ENCODE data around the gene TMEM185B.
"Not testable (repeated sequence)": the region's sequence is repeated elsewhere in the genome, so short reads cannot be mapped to it uniquely, and the experiment has no call there.

Gene TMEM185B

DNA sequence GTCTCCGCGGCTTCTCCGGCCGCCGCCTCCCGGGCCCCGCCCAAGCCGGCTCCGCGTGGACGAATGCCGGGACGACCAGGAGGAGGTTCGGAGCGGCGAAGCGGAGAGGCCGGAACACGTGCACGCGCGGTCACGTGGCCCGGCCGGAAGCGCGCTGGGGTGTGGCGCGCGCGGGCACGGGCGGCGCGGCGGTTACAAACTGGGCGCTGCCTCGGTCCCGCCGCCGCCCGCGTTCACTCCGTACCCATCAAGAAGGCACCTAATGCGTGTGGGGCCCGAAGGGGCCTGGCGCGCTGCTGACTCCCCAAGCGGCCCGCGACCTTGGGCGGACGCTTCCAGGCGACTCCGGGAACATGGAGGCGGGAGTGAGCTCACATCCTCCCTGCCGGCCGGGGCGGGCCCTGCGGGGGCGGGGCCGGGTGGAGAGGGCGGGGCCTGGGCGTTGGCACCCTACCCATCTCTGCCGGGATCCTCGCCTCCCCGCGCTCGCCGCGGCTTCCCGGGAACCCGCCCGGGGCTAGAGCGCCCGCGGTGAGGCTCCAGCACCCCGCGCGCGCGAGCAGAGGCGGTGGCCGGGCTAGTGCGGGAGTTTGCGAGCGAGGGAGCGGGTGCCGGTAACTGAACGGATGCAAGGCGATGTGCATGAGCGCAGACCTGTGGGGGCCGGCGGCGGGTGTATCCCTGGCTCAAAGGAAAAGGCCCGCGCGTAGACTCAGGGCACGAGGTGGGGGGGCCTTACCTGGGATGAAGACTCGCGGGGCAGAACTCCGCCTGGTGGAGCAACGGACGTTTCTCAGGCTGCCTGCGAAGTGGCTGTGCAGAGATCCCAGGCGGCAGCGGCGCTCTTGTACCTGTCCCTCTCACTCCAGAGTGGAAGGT lies at the start of gene TMEM185B:
Gene TMEM185B, minus strand, starts transcription at position 367 of the 879 bp plus-strand sequence. CDS start 424 bp downstream, outside the sequence.
- peak; percentile 28 for DNase-seq

DNA sequence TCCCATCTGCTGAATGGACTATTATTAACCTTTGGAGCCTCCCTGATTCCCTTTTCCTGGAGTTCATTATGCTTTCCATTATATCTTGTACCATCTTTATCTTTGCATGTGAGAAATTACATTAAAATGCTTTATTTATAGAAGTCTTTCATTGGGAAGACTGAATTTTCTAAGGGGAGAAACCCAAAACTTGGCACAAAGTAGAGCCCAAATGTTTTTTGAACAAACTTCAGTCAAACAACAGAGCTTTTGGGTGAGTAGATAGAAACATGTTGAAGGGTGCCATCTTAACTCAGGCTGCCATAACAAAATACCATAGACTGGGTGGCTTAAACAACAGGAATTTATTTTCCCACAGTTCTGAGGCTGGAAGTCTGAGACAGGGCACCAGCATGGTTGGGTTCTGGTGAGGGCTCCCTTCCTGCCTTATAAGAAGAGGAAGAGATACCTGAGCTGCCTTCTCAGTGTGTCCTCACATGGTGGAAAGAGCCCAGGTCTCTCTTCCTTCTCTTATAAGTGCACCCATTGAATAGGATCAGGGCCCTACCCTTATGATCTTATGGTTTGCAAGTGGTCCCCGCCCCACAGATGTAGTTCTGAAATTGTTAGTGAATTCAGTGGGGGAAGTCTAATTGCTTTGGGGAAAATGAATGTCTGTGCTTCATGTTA lies 48.6 kb upstream of the TMEM185B start:
- DNase-seq: no peak

DNA sequence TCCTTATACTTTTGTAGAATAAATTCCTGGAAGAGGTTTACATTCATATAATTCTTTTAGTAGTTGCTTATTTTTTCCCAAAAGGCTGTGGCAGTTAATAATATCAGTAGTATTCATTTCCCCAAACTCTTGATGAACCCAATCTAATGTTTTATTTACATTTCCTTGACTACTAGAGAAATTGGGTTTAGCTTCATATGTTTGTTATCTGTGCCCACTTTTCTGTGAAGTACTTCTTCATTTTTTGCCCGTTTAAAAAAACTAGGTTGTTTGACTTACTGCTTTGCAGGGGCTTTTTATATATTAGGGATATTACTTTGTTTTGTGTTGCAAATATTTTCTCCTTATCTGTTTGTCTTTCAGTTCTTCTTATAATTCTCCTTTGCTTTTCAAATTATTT lies 46.6 kb upstream of the TMEM185B start:
- DNase-seq: no peak

DNA sequence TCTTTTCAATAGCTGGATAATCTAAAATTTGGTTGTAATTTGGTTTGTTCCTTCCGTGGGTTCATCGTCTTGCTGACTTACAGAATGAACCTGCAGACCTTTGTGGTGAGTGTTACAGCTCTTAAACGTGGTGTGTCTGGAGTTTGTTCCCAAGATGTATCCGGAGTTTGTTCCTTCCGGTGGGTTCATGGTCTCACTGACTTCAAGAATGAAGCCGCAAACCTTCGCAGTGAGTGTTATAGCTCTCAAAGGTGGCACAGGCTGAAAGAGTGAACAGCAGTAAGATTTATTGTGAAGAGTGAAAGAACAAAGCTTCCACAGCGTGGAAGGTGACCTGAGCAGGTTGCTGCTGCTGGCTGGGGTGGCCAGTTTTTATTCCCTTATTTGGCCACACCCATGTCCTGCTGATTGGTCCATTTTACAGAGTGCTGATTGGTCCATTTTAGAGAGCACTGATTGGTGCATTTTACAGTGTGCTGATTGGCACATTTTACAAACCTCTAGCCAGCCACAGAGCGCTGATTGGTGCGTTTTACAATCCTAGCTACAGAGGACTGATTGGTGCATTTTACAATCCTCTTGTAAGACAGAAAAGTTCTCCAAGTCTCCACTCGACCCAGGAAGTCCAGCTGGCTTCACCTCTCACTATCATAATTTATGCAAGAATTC lies 46.0 kb upstream of the TMEM185B start:
- DNase-seq: no peak

DNA sequence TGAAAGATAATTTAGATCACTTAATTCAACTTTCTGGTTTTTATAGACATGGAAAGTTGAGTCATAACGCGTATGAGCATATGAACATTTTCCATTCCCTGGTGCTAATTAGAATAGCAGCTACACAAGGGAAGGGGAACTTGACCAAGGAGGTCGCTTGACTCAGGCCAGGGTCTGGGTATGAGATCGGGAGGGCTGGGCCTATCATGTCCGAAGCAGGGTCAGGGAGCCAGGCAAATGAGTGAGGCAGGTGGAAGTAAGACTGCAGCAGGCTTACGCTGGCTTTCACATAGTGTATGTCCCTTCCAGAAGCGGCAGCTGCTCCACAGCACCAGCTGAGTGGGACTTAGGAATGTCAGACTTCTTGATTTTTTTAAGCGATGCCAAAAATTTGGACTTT lies 44.1 kb upstream of the TMEM185B start:
- no peak for DNase-seq

DNA sequence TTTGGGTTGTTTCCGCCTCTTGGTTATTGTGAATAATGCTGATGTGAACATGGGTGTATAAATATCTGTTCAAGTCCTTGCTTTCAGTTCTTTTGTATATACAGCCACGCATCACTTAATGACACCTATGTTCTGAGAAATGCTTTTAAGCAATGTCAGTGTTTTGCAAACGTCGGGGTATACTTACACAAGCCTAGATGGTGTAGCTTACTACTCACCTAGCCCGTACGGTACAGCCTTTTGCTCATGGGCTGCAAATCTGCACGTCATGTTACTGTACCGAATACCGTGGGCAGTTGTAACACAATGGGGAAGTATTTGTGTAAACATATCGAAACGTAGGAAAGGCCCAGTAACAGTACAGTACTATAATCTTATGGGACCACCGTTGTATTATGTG lies 41.8 kb upstream of the TMEM185B start:
- no peak for DNase-seq

DNA sequence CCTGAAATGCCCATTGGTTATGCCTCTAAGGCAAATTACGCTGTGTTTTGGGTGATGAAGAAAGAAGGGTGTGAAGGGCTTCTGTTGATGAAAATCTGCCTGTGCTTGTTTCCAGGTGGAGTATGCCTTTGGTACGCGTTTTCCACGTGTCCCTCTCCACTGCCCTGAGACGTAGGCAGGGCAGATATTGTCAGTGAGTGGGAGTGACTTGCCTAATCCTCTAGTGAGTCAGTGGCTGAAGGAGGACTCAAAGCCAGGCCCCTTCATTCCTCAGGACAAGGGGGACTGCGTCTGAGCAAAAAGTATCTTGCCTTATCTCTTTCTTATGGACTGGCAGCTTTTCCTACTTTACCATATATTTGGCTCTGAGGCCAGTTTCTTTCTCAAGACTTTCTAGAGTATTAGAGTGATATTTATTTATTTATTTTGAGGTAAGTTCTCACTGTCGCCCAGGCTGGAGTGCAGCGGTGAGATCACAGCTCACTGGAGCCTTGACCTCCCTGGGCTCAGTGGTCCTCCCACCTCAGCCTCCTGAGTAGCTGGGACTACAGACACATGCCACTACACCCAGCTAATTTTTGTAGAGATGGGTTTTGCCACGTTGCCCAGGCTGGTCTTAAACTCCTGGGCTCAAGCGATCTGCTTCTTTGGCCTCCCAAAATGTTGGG lies 39.7 kb upstream of the TMEM185B start:
- no peak for DNase-seq

DNA sequence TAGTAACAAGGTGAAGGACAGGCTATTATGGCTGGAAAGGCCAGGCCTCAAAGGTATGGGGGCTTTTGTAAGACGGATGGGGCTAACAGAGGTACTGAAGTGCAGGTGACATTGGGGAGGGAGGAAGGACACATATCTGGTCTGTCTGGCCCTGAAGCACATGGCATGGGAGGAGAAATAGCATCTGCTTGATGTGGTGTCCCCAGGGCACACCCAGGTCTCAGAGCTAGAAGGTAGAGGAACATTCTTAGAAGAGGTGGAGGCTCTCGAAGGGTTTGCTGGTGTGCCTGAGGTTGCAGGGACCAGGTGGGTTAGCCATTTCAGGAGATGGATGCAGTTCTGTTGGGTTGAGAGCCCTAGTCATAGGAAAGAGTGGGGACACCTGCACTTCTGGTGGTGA lies 39.0 kb upstream of the TMEM185B start:
- DNase-seq: no peak

DNA sequence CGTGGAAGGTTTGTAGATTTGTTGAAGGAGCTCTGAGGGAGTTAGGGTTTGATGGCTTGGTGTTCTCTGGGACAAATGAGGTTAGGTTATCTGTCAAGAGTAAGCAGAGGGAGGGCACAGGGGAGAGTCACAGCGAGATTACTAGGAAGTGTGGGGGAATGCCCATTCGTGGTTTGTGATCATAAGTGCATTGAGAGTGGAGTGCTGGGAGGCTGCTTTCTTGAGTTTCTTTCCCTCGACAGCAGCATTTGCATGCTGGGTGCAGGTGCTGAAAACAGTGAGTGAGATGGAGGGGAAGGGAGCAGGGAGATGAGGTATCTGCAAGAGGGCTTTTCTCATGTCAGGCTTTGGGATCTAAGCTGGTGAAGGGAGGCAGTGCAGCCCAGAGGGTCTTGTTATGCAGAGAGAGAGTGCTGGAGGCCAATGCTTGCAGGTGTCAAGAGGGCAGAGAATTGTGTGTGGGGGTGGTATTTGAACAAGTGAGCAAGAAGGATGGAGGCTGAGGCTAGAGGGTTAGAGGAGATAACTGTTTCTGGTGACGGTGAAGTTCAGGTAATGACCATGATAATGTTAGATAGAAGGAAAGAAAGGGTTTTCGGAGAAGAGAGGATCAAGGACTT lies 38.3 kb upstream of the TMEM185B start:
- DNase-seq: no peak

DNA sequence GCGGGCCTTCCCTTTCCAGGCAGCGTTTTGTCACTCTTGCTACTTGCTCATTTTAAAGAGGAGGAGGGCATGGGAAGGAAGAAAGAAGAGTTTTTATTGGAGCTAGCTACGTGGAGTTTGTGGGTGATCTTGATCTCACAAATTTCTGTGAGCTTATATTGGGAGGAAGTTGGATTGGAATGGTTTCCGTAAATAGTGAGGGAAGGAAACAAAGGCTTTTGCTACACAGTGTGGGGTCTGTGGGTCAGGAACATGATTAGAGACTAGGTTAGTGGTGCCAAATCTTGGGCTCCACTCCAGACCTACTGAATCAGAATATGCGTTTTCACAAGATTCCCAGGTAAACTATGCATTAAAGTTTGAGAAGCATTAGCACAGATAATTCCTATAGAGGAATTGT lies 37.5 kb upstream of the TMEM185B start:
- DNase-seq: no peak

DNA sequence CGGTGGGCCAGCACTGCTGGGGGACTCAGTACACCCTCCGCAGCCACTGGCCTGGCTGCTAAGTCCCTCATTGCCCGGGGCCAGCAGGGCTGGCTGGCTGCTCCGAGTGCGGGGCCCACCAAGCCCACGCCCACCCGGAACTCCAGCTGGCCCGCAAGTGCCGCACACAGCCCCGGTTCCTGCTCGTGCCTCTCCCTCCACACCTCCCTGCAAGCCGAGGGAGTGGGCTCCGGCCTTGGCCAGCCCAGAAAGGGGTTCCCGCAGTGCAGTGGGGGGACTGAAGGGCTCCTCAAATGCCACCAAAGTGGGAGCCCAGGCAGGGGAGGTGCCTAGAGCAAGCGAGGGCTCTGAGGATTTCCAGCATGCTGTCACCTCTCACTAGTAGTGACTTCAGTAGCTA lies 36.7 kb upstream of the TMEM185B start:
- not testable (repeated sequence) for DNase-seq

DNA sequence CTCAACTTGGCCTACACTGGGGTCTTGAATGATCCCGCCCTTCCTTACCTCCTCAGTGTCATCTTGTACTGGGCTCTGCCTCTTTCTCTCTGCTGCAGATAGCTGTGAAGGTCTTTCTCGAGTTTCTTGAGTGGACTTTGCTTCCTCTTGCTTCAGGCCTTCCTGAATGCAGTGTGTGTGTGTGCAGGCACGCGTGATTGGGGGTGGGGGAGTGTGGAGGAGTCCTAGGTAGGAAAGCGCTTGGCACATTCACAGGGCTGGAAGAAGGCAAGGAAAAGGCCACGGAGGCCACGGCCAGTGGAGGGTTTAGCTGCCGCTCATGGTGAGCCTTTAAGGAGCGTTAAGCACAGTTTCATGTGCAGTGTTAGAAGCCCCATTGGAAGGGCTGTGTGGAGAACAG lies 35.0 kb upstream of the TMEM185B start:
- no peak for DNase-seq

DNA sequence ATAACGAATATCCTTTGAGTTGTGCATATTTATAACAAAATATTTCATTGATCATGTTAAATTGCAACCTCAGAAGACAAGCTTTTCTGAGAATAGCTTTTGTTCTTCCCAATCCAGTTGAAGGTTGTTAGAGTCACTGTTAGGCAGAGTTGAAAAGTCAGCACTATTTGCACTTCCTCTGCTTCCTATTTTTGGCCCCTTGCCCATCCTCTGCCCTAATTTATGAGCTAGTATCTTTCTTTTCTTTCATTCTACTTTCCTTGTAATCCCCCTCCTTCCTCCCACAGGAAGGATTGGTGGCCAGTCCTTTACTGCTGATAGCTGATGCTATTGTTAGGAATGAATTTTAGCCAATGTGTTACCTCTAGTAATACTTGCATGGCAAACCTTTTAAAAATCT lies 34.3 kb upstream of the TMEM185B start:
- no peak for DNase-seq

DNA sequence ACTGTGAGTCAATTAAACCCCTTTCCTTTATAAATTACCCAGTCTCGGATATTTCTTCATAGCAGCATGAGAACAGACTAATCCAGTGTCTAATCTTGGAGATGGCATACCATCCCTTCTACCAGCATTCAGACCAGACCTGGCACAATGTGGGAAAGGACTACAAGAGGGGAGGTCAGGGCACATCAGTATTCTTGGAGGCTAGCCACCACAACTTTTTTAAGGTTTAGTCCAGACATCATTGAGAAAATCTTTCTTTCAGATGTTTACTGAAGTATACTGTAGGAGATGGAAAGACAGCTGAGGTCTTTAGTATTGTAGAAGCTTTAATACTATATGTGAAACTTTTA lies 33.4 kb upstream of the TMEM185B start:
- no peak for DNase-seq

DNA sequence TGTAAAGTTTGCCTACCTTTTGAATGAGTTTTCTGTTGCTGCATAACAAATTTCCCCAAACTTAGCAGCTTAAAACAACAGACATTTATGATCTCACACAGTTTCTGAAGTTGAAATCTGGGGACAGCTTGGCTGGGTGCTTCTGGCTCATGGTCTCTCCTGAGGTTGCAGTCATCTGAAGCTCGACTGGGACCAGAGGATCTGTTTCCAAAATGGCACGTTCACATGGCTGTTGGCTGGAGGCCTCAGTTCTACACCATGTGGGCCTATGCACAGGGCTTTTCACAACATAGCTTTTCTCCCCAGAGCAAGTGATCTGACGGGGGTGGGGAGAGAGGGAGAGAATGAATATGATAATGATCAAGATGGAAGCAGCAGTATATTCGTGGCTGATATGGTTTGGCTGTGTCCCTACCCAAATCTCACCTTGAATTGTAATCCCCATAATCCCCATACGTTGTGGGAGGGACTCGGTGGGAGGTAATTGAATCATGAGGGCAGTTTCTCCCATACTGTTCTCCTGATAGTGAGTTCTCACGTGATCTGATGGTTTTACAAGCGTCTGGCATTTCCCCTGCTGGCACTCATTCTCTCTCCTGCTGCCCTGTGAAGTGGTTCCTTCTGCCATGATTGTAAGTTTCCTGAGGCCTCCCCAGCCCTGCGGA lies 32.9 kb upstream of the TMEM185B start:
- no peak for DNase-seq

DNA sequence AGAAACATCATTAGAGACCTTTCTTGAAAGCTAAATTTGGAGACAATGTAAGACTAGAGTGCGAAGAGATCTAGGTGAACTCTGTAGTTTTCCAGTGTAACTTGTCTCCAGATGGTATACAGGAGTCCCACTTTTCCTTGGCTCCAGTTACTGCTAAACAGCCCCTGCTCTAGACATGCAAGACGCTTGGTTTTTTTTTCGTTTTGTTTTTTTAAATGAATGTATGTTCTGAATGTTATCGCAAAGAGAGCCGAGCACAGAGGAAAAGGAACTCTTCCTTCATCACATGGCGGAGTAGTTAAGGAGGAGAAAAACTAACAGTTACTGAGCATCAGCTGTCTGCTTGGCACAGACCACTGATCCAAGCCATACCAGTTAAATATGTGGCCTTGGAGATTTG lies 31.9 kb upstream of the TMEM185B start:
- DNase-seq: no peak

DNA sequence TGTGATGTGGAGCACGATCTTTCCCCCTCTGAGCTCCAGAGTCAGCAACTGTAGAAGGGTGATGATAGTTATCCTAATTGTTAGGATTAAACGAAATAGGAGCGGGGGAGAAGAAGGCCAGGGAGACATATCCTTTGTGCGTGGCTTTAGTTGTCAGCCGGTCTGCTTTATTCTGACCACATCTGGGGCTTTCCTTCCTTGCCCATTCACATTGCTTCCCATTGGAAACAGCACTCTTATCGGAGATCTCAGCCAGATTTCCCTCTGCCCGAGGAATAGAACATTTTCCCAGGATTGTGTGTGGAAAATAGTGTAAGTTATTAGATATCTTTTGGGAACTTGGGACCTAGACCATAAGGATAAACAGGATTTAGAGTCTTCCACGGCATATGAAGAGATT lies 31.0 kb upstream of the TMEM185B start:
- no peak for DNase-seq

DNA sequence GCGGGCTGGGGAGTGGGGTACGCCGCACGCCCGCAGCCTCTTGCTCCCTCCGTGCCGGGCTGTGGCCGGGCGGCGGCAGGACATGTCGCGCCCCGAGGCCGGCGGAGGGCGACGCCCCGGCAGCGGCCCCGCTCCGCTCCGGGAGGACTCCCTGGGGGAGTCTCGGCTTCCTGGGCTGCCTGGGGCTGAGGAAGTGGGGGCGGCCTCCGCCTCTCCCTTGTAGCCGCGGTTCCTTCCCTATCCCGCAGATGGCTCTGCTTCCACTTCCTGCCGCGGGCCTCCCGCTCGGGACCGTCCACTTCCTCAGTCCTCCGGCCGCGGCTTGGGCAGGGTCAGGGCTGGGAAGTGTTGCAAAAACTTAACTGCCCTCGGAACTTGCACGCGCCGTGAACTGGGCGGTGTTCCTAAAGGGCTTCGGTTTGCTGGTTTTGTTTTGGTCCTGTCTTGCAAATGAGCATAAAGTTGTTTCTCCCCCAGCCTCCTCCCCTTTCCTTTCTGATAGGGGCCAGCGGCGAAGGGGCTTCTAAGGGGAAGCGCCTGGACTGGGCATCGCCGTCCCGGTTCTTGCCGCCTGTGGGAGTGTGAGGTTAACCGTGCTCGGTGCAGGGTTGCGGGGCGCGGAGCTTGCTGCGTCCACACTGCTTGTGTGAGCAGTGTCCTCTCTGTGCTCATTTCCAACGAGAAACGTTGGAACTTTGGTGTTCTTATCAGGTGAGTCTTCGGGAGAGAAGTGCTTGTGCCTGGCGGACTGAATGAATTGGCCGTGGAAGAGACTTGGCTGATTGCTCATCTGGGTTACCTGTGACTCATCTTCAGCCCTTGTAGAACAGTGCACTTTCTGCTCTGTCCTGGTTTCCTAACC lies 30.1 kb upstream of the TMEM185B start:
- peak; percentile 27 for DNase-seq

DNA sequence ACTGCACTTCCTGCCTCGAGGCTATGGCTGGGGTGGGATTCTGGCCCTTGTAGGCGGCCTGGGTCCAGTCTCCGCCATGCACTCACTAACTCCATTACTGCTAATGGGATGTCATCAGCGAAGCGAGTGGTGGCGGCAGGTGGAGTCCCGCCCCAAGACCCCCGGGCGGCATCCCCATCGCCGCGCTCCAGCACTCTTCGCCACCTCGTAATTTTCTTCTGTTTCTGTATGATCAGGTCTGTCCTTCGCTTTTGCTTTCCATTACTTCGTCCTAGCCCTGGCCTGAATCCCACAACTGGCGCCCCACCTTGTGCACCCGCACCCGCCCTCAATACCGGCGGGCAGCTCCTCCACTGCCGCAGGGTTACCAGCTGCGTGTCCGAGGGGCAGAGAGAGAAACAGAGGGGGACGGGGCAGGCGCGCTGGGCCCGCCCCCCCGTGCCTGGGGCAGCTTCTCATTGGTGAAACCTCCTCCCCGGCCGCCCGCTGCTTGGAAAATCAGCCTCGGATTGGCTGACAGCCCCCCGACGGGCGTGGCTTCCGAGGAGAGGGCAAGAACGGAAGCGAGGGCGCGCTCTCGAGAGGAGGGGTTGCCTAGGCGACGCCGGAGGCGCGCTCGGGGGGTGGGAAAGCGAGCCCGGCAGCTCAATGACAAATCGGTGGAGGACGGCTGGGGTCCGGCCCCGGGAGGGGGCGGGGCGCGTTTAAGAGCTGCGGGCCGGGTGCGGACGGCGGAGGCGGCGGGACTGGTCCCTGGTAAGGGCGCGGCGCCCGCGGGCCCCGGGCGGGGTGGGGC lies 29.2 kb upstream of the TMEM185B start, which contains the start of gene RALB:
Gene RALB, plus strand, starts transcription at position 628 of the 796 bp plus-strand sequence. CDS start 25,813 bp downstream, outside the sequence.
- peak; percentile 92 for DNase-seq

DNA sequence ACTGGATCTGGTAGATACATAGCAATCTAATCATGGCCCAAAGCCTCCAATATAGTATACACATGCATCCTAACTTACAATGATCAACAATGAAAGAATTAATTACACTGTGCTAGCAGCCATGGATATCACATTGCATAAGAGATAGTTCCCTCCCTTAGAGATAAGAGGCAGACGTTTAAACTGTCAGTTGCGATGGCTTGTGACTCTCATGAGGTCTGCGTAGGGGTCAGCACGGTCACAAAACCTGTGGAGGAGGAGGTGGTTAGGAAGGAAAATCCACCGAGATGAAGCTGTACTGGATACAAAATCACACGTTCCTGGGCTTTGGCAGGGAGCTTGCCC lies 28.7 kb upstream of the TMEM185B start:
- DNase-seq: no peak
